Sigmoid colon (tissue), 7 donors: ENCODE data around the gene UBLCP1. TPM values are rescaled to one million over a fixed set of nuclear protein-coding genes. Genes with fewer than 3 reads are reported as not detected.

ENCODE experiments used
- DNase-seq: peaks from one replicate; pipeline ENCODE4 v3.0.0-alpha.2; 2019
- H3K27ac ChIP-seq, 4 donors: fragments of 200-600 bp; sonication (generic); one replicate each; pipeline ENCODE4 v1.5.1; 2016 to 2019; ENCODE audit warnings: mild to moderate bottlenecking in 1 of 4
- H3K27me3 ChIP-seq, 3 donors: fragments of 200-600 bp; sonication (generic); one replicate each; pipeline ENCODE4 v1.5.1; 2019; ENCODE audit warnings: mild to moderate bottlenecking in 1 of 3
- H3K36me3 ChIP-seq, 4 donors: fragments of 200-600 bp; sonication (generic); one replicate each; pipeline ENCODE4 v1.5.1; 2016 to 2019
- H3K4me1 ChIP-seq, 4 donors: fragments of 200-600 bp; sonication (generic); one replicate each; pipeline ENCODE4 v1.5.1; 2017 to 2019
- H3K4me3 ChIP-seq, 4 donors: fragments of 200-600 bp; sonication (generic); one replicate each; pipeline ENCODE4 v1.5.1; 2017 to 2019; ENCODE audit warnings: mild to moderate bottlenecking in 2 of 4, moderate library complexity in 1 of 4
- H3K9me3 ChIP-seq, 4 donors: fragments of 200-600 bp in 3 of 4; sonication (generic) in 3 of 4; one replicate each; pipeline versions ENCODE4 v1.5.1 to v1.6.1; 2013 to 2019
- CTCF ChIP-seq, 4 experiments: fragments of 450-650 bp in 3 of 4; fragments of 200-600 bp in 1 of 4; IDR thresholded peaks; one replicate each; pipeline ENCODE4 v1.5.1; 2016 to 2019; ENCODE audit warnings: antibody characterized with exemption in 4 of 4, mild to moderate bottlenecking in 3 of 4, moderate library complexity in 2 of 4
- EP300 ChIP-seq, 4 donors: sonication (generic); formaldehyde crosslinking; IDR thresholded peaks; one replicate each; pipeline ENCODE4 v1.6.1; 2017; ENCODE audit warnings: antibody characterized with exemption in 4 of 4
- POLR2A ChIP-seq, 2 donors: fragments of 450-650 bp; IDR thresholded peaks; one replicate each; pipeline ENCODE4 v1.6.1; 2016; ENCODE audit warnings: antibody characterized with exemption in 2 of 2, mild to moderate bottlenecking in 2 of 2, moderate library complexity in 2 of 2
- POLR2AphosphoS5 ChIP-seq, 4 donors: sonication (generic); formaldehyde crosslinking; IDR thresholded peaks; one replicate each; pipeline ENCODE4 v1.6.1; 2017; ENCODE audit warnings: antibody characterized with exemption in 4 of 4
- WGBS, 2 donors: extraction: QIAGEN DNeasy Blood & Tissue Kit; methylation state at CpG; one replicate each; pipeline ENCODE4 v1.1.7; 2013; 5-methylcytosine and 5-hydroxymethylcytosine counted together
- intact Hi-C: fragments of 100-400 bp; cut with DNase I; formaldehyde crosslinking; loops from one replicate; pipeline ENCODE4 v1.15.1; 2023
- polyA plus RNA-seq, 3 donors: library from polyadenylated mRNA; stranded (reverse); fragments of 200-250 nt; gene quantifications; one replicate each; pipeline ENCODE4 v1.2.3, GENCODE V29; 2013
- total RNA-seq, 4 donors: library from RNA; depleted of rRNA; stranded (reverse); fragments of >200 nt; gene quantifications; one replicate each; pipeline ENCODE4 v1.1.0, GENCODE V29; 2016
- donor health status: healthy with polysubstance abuse.
- donor health status: Bipolar disorder and iron deficiency.
- donor health status: healthy.

UBLCP1 gene
- total and polyA plus RNA-seq, 7 donors = 15.0 to 29.6 (median 18.7) TPM

GRCh38 chr5:159317849-159318248 is 54.8 kb downstream of the UBLCP1 start:
- intact Hi-C loops = no loop called here
- 78 to 86% methylated on average over 2 of the region's 2 CpGs for WGBS, 2 donors

GRCh38 chr5:159318448-159318847 is 55.4 kb downstream of the UBLCP1 start:
- H3K27ac ChIP-seq = no peak overlapping the region
- no peaks in the 10 kb centered on the region for H3K36me3 ChIP-seq
- TF ChIP-seq POLR2A (IDR thresholded peaks at IDR 0.05) (no peak), POLR2AphosphoS5 (IDR thresholded peaks at IDR 0.05) (no peak), CTCF (IDR thresholded peaks at IDR 0.05) (no peak), EP300 (IDR thresholded peaks at IDR 0.05) (no peak)
- no peak for DNase-seq
- no peaks in the 10 kb centered on the region for H3K4me1 ChIP-seq
- WGBS, 2 donors = 75 to 91% methylated on average over 4 of the region's 4 CpGs
- no peak overlapping the region for H3K4me3 ChIP-seq
- no peaks in the 10 kb centered on the region for H3K27me3 ChIP-seq
- H3K9me3 ChIP-seq = no peaks in the 10 kb centered on the region
- intact Hi-C loops = no loop called here

More at GRCh38 chr5:159317849-159318248, 54.8 kb downstream of the UBLCP1 start:
- no peaks in the 10 kb centered on the region for H3K27me3 ChIP-seq
- TF ChIP-seq POLR2AphosphoS5 (IDR thresholded peaks at IDR 0.05) = no peak
- TF ChIP-seq POLR2A (IDR thresholded peaks at IDR 0.05) = no peak
- TF ChIP-seq EP300 (IDR thresholded peaks at IDR 0.05) = no peak
- no peak for TF ChIP-seq CTCF (IDR thresholded peaks at IDR 0.05)
- H3K36me3 ChIP-seq = no peaks in the 10 kb centered on the region
- no peaks in the 10 kb centered on the region for H3K4me1 ChIP-seq
- no peaks in the 10 kb centered on the region for H3K9me3 ChIP-seq
- DNase-seq = no peak
- H3K27ac ChIP-seq = no peak overlapping the region
- H3K4me3 ChIP-seq = no peak overlapping the region

GRCh38 chr5:159319363-159319762 is 56.3 kb downstream of the UBLCP1 start:
- Histone ChIP-seq H3K4me1 (no peaks in the 10 kb centered on the region), H3K27ac (no peak overlapping the region)
- intact Hi-C loops = no loop called here

DNA sequence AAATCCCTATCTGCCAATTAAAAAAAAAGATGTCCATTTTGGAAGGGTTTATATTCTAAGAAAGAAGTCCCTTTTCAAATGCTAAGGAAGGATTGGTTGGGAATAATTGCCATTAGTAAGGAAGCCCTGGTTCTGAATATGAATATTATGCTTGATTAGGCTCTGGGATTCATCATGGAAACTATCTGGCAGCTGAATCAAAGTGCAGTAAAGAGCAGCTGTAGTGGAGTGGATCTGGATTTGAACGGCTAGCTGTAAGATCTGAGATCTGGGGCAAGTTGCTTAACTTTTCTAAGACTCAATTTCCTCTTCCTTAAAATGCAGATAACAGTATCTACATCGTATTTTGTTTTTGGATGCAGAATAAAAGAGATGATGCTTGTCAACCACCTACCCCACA is 56.7 kb downstream of the UBLCP1 start:
- Histone ChIP-seq H3K9me3 (no peaks in the 10 kb centered on the region), H3K36me3 (no peaks in the 10 kb centered on the region), H3K27ac (no peak overlapping the region), H3K4me1 (no peaks in the 10 kb centered on the region), H3K27me3 (no peaks in the 10 kb centered on the region), H3K4me3 (no peak overlapping the region)
- no peak for TF ChIP-seq POLR2A (IDR thresholded peaks at IDR 0.05)
- DNase-seq = no peak
- 68 to 75% methylated on average over 2 of the region's 2 CpGs for WGBS, 2 donors
- intact Hi-C loops = no loop called here

More at GRCh38 chr5:159319363-159319762, 56.3 kb downstream of the UBLCP1 start:
- TF ChIP-seq POLR2AphosphoS5 (IDR thresholded peaks at IDR 0.05) = no peak
- Histone ChIP-seq H3K27me3 (no peaks in the 10 kb centered on the region), H3K36me3 (no peaks in the 10 kb centered on the region), H3K4me3 (no peak overlapping the region), H3K9me3 (no peaks in the 10 kb centered on the region)
- no peak for DNase-seq
- 42 to 67% methylated on average over 3 of the region's 3 CpGs for WGBS, 2 donors

- no peaks in the 10 kb centered on the region for H3K27me3 ChIP-seq
- no peaks in the 10 kb centered on the region for H3K4me1 ChIP-seq
- intact Hi-C loops = no loop called here
- H3K9me3 ChIP-seq = no peaks in the 10 kb centered on the region
- DNase-seq = no peak
- no peak for TF ChIP-seq POLR2AphosphoS5 (IDR thresholded peaks at IDR 0.05)
- no peak for TF ChIP-seq POLR2A (IDR thresholded peaks at IDR 0.05)
- no peak for TF ChIP-seq EP300 (IDR thresholded peaks at IDR 0.05)
- TF ChIP-seq CTCF (IDR thresholded peaks at IDR 0.05) = no peak
- no peak overlapping the region for H3K4me3 ChIP-seq
- H3K36me3 ChIP-seq = no peaks in the 10 kb centered on the region
- WGBS, 2 donors = 89 to 90% methylated on average over 6 of the region's 6 CpGs
- H3K27ac ChIP-seq = no peak overlapping the region
Measured at GRCh38 chr5:159322180-159322579, 59.1 kb downstream of the UBLCP1 start.

DNA sequence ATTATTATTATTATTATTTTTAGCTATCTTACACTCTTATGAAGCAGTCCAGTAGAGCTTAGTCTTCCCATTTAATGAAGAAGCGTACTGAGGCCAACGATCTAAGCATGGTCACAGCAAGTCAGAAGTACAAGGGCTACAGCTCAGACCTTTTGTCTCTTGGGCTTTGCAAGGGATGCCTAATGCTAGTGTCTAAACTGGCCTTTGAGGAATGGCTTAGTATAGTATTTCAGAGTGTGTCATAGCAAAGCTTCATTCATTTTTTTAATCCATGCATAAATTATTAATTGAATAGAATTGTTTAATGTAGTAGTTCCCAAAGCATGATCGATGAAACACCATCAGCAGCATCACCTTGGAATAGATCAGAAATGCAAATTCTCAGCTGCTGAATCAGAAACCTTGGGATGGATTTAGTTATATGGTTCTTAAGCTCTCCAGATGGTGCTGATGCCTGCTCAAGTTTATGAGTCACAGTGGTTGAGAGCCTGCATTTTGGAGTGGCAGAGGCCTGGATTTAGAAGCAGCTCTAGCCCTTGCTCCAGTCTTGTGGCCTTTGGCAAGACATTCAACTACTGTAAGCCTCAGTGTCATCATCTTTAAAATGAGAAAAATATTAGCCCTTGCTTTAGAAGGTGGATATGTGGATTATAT is 61.1 kb downstream of the UBLCP1 start:
- H3K9me3 ChIP-seq = no peaks in the 10 kb centered on the region
- WGBS, 2 donors = 96 to 97% methylated on average over 3 of the region's 3 CpGs
- intact Hi-C loops = no loop called here

More for the DNA sequence above, 61.1 kb downstream of the UBLCP1 start:
- Histone ChIP-seq H3K27ac (no peak overlapping the region), H3K36me3 (no peaks in the 10 kb centered on the region), H3K27me3 (peaks cover 0 to 19% (median 0%) of the 10 kb centered on the region in 3 donors), H3K4me3 (no peak overlapping the region), H3K4me1 (no peaks in the 10 kb centered on the region)
- no peak for TF ChIP-seq POLR2AphosphoS5 (IDR thresholded peaks at IDR 0.05)
- no peak for TF ChIP-seq CTCF (IDR thresholded peaks at IDR 0.05)
- TF ChIP-seq EP300 (IDR thresholded peaks at IDR 0.05) = no peak
- no peak for TF ChIP-seq POLR2A (IDR thresholded peaks at IDR 0.05)
- DNase-seq = no peak
